Glutamatergic neuron (in vitro differentiated cells): ENCODE data around the gene PRSS57. TPM values are rescaled to one million over a fixed set of nuclear protein-coding genes. Genes with fewer than 3 reads are reported as not detected.
"Not testable (repeated sequence)": the region's sequence is repeated elsewhere in the genome, so short reads cannot be mapped to it uniquely, and the experiment has no call there.

Experiments used
- DNase-seq: peaks from one replicate; pipeline ENCODE4 v3.0.0; 2022
- H3K27ac Mint-ChIP-seq: one replicate; pipeline ENCODE4 v1.8.0; 2020; ENCODE audit warnings: mild to moderate bottlenecking, mixed read lengths, inconsistent platforms; ENCODE audit not compliant: unreplicated experiment
- H3K27me3 Mint-ChIP-seq: one replicate; pipeline ENCODE4 v1.8.0; 2020; ENCODE audit warnings: mild to moderate bottlenecking, moderate library complexity, mixed read lengths, inconsistent platforms; ENCODE audit not compliant: unreplicated experiment
- H3K36me3 Mint-ChIP-seq: one replicate; pipeline ENCODE4 v1.8.0; 2020; ENCODE audit warnings: mild to moderate bottlenecking, mixed read lengths, inconsistent platforms; ENCODE audit not compliant: unreplicated experiment
- H3K4me1 Mint-ChIP-seq: one replicate; pipeline ENCODE4 v1.8.0; 2020; ENCODE audit warnings: mild to moderate bottlenecking, low read depth, mixed read lengths, inconsistent platforms; ENCODE audit not compliant: unreplicated experiment
- H3K4me3 Mint-ChIP-seq: one replicate; pipeline ENCODE4 v1.8.0; 2020; ENCODE audit warnings: mild to moderate bottlenecking, mixed read lengths, inconsistent platforms; ENCODE audit not compliant: unreplicated experiment
- H3K9me3 Mint-ChIP-seq: one replicate; pipeline ENCODE4 v1.8.0; 2020; ENCODE audit warnings: mild to moderate bottlenecking, moderate library complexity, mixed read lengths, inconsistent platforms; ENCODE audit not compliant: unreplicated experiment
- CTCF ChIP-seq: fragments of 200-600 bp; sonication (generic); IDR thresholded peaks from one replicate; pipeline ENCODE4 v1.5.0; 2021; ENCODE audit not compliant: partially characterized antibody, unreplicated experiment
- total RNA-seq: library from RNA; stranded (reverse); fragmentation: NEBNext Ultra II Directional; extraction: Animal tissue kit (Norgen Biotek cat#: 25700); gene quantifications from one replicate; pipeline ENCODE4 v1.2.1, GENCODE V29; 2021; ENCODE audit not compliant: unreplicated experiment

PRSS57 gene
- total RNA-seq, 1 donor from 2014 or later: 0.78 TPM

- peaks cover 5% of the 10 kb centered on the region for H3K9me3 Mint-ChIP-seq
- no peaks in the 10 kb centered on the region for H3K4me1 Mint-ChIP-seq
- TF ChIP-seq CTCF: no peak
- no peak overlapping the region for H3K4me3 Mint-ChIP-seq
- DNase-seq: no peak
- H3K27me3 Mint-ChIP-seq: peaks cover 6% of the 10 kb centered on the region
- H3K27ac Mint-ChIP-seq: no peak overlapping the region
- no peaks in the 10 kb centered on the region for H3K36me3 Mint-ChIP-seq
Measured at GRCh38 chr19:703329-703650, 8.0 kb upstream of the PRSS57 start.

- DNase-seq, H3K27ac Mint-ChIP-seq, H3K36me3 Mint-ChIP-seq, H3K27me3 Mint-ChIP-seq, H3K4me1 Mint-ChIP-seq, H3K4me3 Mint-ChIP-seq, H3K9me3 Mint-ChIP-seq: not testable (repeated sequence)
Measured at GRCh38 chr19:702847-703246, 7.6 kb upstream of the PRSS57 start.

- not testable (repeated sequence) for H3K27ac Mint-ChIP-seq, H3K9me3 Mint-ChIP-seq
Measured at GRCh38 chr19:699885-700284, 4.6 kb upstream of the PRSS57 start.

GRCh38 chr19:698529-698928 lies 3.3 kb upstream of the PRSS57 start:
- H3K4me1 Mint-ChIP-seq, H3K27ac Mint-ChIP-seq, H3K4me3 Mint-ChIP-seq, H3K36me3 Mint-ChIP-seq, DNase-seq, H3K9me3 Mint-ChIP-seq, H3K27me3 Mint-ChIP-seq: not testable (repeated sequence)

More at GRCh38 chr19:699885-700284, 4.6 kb upstream of the PRSS57 start:
- H3K4me3 Mint-ChIP-seq, H3K27me3 Mint-ChIP-seq, DNase-seq, H3K4me1 Mint-ChIP-seq, H3K36me3 Mint-ChIP-seq: not testable (repeated sequence)

GRCh38 chr19:694481-695351 lies 536 bp downstream of the PRSS57 start:
- no peak for TF ChIP-seq CTCF
- no peak for DNase-seq
- Mint-ChIP-seq H3K9me3 (peaks cover 3% of the 10 kb centered on the region), H3K27me3 (no peaks in the 10 kb centered on the region), H3K4me3 (no peak overlapping the region), H3K36me3 (no peaks in the 10 kb centered on the region), H3K4me1 (no peaks in the 10 kb centered on the region), H3K27ac (no peak overlapping the region)

GRCh38 chr19:690203-690602 lies 5.0 kb downstream of the PRSS57 start:
- TF ChIP-seq CTCF: no peak
- Mint-ChIP-seq H3K36me3 (no peaks in the 10 kb centered on the region), H3K27me3 (peaks cover 1% of the 10 kb centered on the region), H3K4me3 (no peak overlapping the region), H3K9me3 (peaks cover 7% of the 10 kb centered on the region), H3K27ac (no peak overlapping the region), H3K4me1 (no peaks in the 10 kb centered on the region)
- no peak for DNase-seq
